ENCODE measurements around the gene BSCL2. TPM values are rescaled to one million over a fixed set of nuclear protein-coding genes. Genes with fewer than 3 reads are reported as not detected.

The BSCL2 gene
- total RNA-seq, 3 donors from 2014 or later, result 40.2 to 58.4 (median 54.1) TPM

GRCh38 chr11:62647609-62648005 lies 59.6 kb downstream of the BSCL2 start:
- no peaks in the 10 kb centered on the region for H3K27me3 ChIP-seq
- no peak for DNase-seq (ENCODE audit: low spot score in 2 of 2)
- no peak overlapping the region for H3K4me3 ChIP-seq
- no peaks in the 10 kb centered on the region for H3K9me3 ChIP-seq
- TF ChIP-seq POLR2AphosphoS5 (IDR thresholded peaks at IDR 0.05) (no peak), POLR2A (IDR thresholded peaks at IDR 0.05) (no peak), CTCF (IDR thresholded peaks at IDR 0.05) (no peak)
- intact Hi-C loops (cut with DNase I; ENCODE audit: low total_unique reads), result no loop called here
- peaks cover 4% of the 10 kb centered on the region for H3K36me3 ChIP-seq
- H3K27ac ChIP-seq, result no peak overlapping the region
- H3K4me1 ChIP-seq, result peaks cover 5 to 17% of the 10 kb centered on the region in 2 donors

GRCh38 chr11:62646825-62647608 lies 60.2 kb downstream of the BSCL2 start:
- Histone ChIP-seq H3K4me1 (peaks cover 5 to 17% of the 10 kb centered on the region in 2 donors), H3K27me3 (no peaks in the 10 kb centered on the region), H3K27ac (peak overlapping the region in 1 of 2 donors; percentile 95), H3K36me3 (peaks cover 5% of the 10 kb centered on the region), H3K9me3 (no peaks in the 10 kb centered on the region), H3K4me3 (peak overlapping the region; percentile 11 to 96 (median 96))
- TF ChIP-seq CTCF (IDR thresholded peaks at IDR 0.05) (no peak), POLR2A (IDR thresholded peaks at IDR 0.05) (no peak), POLR2AphosphoS5 (IDR thresholded peaks at IDR 0.05) (no peak)
- no peak for DNase-seq (ENCODE audit: low spot score in 2 of 2)
- intact Hi-C loops (cut with DNase I; ENCODE audit: low total_unique reads), result no loop called here

GRCh38 chr11:62645946-62646824 lies 61.0 kb downstream of the BSCL2 start, which contains the start of gene GANAB:
Gene GANAB (minus strand): TSS chr11:62646613. CDS start chr11:62646599, 14 bp downstream.
- Histone ChIP-seq H3K9me3 (no peaks in the 10 kb centered on the region), H3K27me3 (no peaks in the 10 kb centered on the region), H3K36me3 (peaks cover 5% of the 10 kb centered on the region), H3K27ac (peak within 1 kb of the TSS; percentile 89 to 95), H3K4me1 (peaks cover 5 to 10% of the 10 kb centered on the region in 2 donors), H3K4me3 (peak within 1 kb of the TSS; percentile 85 to 96 (median 96))
- intact Hi-C loops (cut with DNase I; ENCODE audit: low total_unique reads), result no loop called here
- DNase-seq (ENCODE audit: low spot score in 2 of 2), result peak; percentile 100
- TF ChIP-seq POLR2AphosphoS5 (IDR thresholded peaks at IDR 0.05) (peak; percentile 78 to 92 (median 79)), POLR2A (IDR thresholded peaks at IDR 0.05) (peak; percentile 75), CTCF (IDR thresholded peaks at IDR 0.05) (peak in 1 of 3 donors; percentile 22)

GRCh38 chr11:62645671-62645945 lies 61.6 kb downstream of the BSCL2 start:
- Histone ChIP-seq H3K4me3 (peak overlapping the region; percentile 85 to 96 (median 96)), H3K27me3 (no peaks in the 10 kb centered on the region), H3K36me3 (peaks cover 5% of the 10 kb centered on the region), H3K9me3 (no peaks in the 10 kb centered on the region), H3K4me1 (peaks cover 5 to 10% of the 10 kb centered on the region in 2 donors), H3K27ac (peak overlapping the region; percentile 89 to 95)
- intact Hi-C loops (cut with DNase I; ENCODE audit: low total_unique reads), result no loop called here
- TF ChIP-seq POLR2A (IDR thresholded peaks at IDR 0.05), result no peak
- TF ChIP-seq CTCF (IDR thresholded peaks at IDR 0.05), result no peak
- TF ChIP-seq POLR2AphosphoS5 (IDR thresholded peaks at IDR 0.05), result no peak
- DNase-seq (ENCODE audit: low spot score in 2 of 2), result no peak

Measured in breast epithelium (tissue), 4 donors.